ENCODE results near the gene TMA16. TPM values are rescaled to one million over a fixed set of nuclear protein-coding genes. Genes with fewer than 3 reads are reported as not detected.

The TMA16 gene
- total and polyA plus RNA-seq, 2 of the 13 experiments (the other 11 are each of a cell fraction or from before 2014, with no cell fraction given): 8.1 to 52.5 TPM

- TF ChIP-seq ZNF747 (CRISPR knock-in tag; IDR thresholded peaks at IDR 0.05; ENCODE audit: borderline replicate concordance): no peak
- no peak for TF ChIP-seq EP300 (IDR thresholded peaks at IDR 0.05; ENCODE audit: low read depth in 2 of 2, low read length in 2 of 2)
- no peak for TF ChIP-seq EP300 (CRISPR knock-in tag; IDR thresholded peaks at IDR 0.05; ENCODE audit: borderline replicate concordance)
Measured at GRCh38 chr4:163474027-163474426, 20.5 kb upstream of the TMA16 start (continued).

GRCh38 chr4:163476761-163477438, 17.6 kb upstream of the TMA16 start:
- Histone ChIP-seq H4K20me1 (ENCODE audit: insufficient read depth, low read length) (no peaks in the 10 kb centered on the region), H3K9ac (ENCODE audit: insufficient read depth, low read depth, low read length) (no peak overlapping the region), H3K36me3 (replicated peaks in 1 of 2; ENCODE audit: control insufficient read depth in 1 of 2, insufficient read depth in 2 of 2, low read length in 2 of 2) (no peaks in the 10 kb centered on the region), H3K27me3 (ENCODE audit: control insufficient read depth in 1 of 2, insufficient read depth in 2 of 2, low read length in 2 of 2) (no peaks in the 10 kb centered on the region; a peak in 2 of 5 replicates), H3K4me3 (replicated peaks in 1 of 3; ENCODE audit: insufficient read depth in 1 of 3, low read depth in 2 of 3, low read length in 3 of 3) (no peak overlapping the region), H3K4me1 (ENCODE audit: insufficient read depth, low read length) (no peaks in the 10 kb centered on the region), H2AFZ (ENCODE audit: low read length) (no peak overlapping the region), H3K4me2 (ENCODE audit: low read depth, low read length) (no peak overlapping the region), H3K27ac (ENCODE audit: extremely low read length, insufficient read depth, low read length) (no peak overlapping the region), H3K79me2 (ENCODE audit: insufficient read depth, low read length) (no peaks in the 10 kb centered on the region), H3K9me3 (ENCODE audit: low read length) (no peaks in the 10 kb centered on the region)
- no TSS peak for BruUV-seq (replicated peaks)
- in situ Hi-C loops (cut with HindIII; ENCODE audit: extremely low pct_ligation_motif_present, low pct_unique_long_range_greater_than_20kb): no loop called here
- no peak for TF ChIP-seq SRY (CRISPR knock-in tag; IDR thresholded peaks at IDR 0.05)
- TF ChIP-seq PAX8 (CRISPR knock-in tag; IDR thresholded peaks at IDR 0.05; ENCODE audit: borderline replicate concordance): no peak
- TF ChIP-seq ZNF678 (CRISPR knock-in tag; IDR thresholded peaks at IDR 0.05): no peak
- TF ChIP-seq ZNF841 (CRISPR knock-in tag; IDR thresholded peaks at IDR 0.05; ENCODE audit: borderline replicate concordance): no peak
- no peak for TF ChIP-seq MXD1 (CRISPR knock-in tag; IDR thresholded peaks at IDR 0.05)
- no peak for TF ChIP-seq KLF6 (CRISPR knock-in tag; IDR thresholded peaks at IDR 0.05)
- no peak for TF ChIP-seq SP2 (CRISPR knock-in tag; IDR thresholded peaks at IDR 0.05)
- TF ChIP-seq CBX2 (IDR thresholded peaks at IDR 0.05; ENCODE audit: low read depth, low read length): no peak
- no peak for TF ChIP-seq CBX2 (CRISPR knock-in tag; IDR thresholded peaks at IDR 0.05; ENCODE audit: low read depth)
- no peak for TF ChIP-seq BCL6 (CRISPR knock-in tag; IDR thresholded peaks at IDR 0.05)
- TF ChIP-seq MTF2 (CRISPR knock-in tag; IDR thresholded peaks at IDR 0.05; ENCODE audit: borderline replicate concordance): no peak
- no peak for TF ChIP-seq ZNF670 (CRISPR knock-in tag; IDR thresholded peaks at IDR 0.05; ENCODE audit: borderline replicate concordance)
- no peak for TF ChIP-seq ZNF326 (CRISPR knock-in tag; IDR thresholded peaks at IDR 0.05; ENCODE audit: borderline replicate concordance)
- TF ChIP-seq ZNF773 (CRISPR knock-in tag; IDR thresholded peaks at IDR 0.05; ENCODE audit: borderline replicate concordance): no peak
- no peak for TF ChIP-seq TIGD3 (CRISPR knock-in tag; IDR thresholded peaks at IDR 0.05; ENCODE audit: borderline replicate concordance)
- TF ChIP-seq ATF6 (CRISPR knock-in tag; conservative IDR thresholded peaks at IDR 0.05): no peak
- no peak for ATAC-seq
- CTCF ChIA-PET (ENCODE audit: low intra/inter-chr PET ratio, low total read pairs): no interaction called here
- intact Hi-C loops (cut with micrococcal nuclease; ENCODE audit: unreplicated experiment): no loop called here
- DNase-seq (ENCODE audit: low spot score): no peak
- FAIRE-seq: no peak
- 11% methylated on average over 5 of the region's 5 CpGs for WGBS (ENCODE audit: low lambda C conversion rate)
- POLR2A ChIA-PET: no interaction called here

Data from HepG2 (cell line).